K562 (cell line): ENCODE measurements around the gene PLEKHF1. TPM values are rescaled to one million over a fixed set of nuclear protein-coding genes. Genes with fewer than 3 reads are reported as not detected.

ENCODE experiments used
- ATAC-seq: fragments of 200-7000 bp; cut with Tn5 transposase; 3 replicates; pipeline ENCODE4 v1.9.1; 2020; ENCODE audit warnings: moderate library complexity
- BruUV-seq: library from RNA; stranded (reverse); fragments of 400-500 nt; replicated peaks from 2 replicates; lab custom pipeline; 2021; lab: Mats Ljungman, UMichigan
- CTCF ChIA-PET: fragments of 300-600 bp; formaldehyde crosslinking; extraction: SDS; loops from one replicate; lab custom pipeline; 2021; ENCODE audit warnings: low intra/inter-chr PET ratio; lab: Yijun Ruan, JAX
- POLR2A ChIA-PET: fragments of 300-600, 350-650 bp; sonication (Branson Sonifier 250); formaldehyde crosslinking; extraction: SDS; loops from one replicate; lab custom pipeline; 2021; ENCODE audit warnings: antibody characterized with exemption, inconsistent platforms; lab: Yijun Ruan, JAX
- DNase-seq, 4 experiments: peaks; one replicate each; pipeline versions ENCODE4 v3.0.0 to v3.0.0-alpha.2; 2011 to 2018; ENCODE audit warnings: low spot score in 3 of 4, mixed read lengths in 3 of 4; ENCODE audit errors: extremely low read depth in 1 of 4
- FAIRE-seq: peaks from 2 replicates; lab custom pipeline; 2011; peaks lifted over from hg19 to GRCh38; lab: Jason Lieb, UNC
- H2AFZ ChIP-seq: 2 replicates; pipeline ENCODE4 v1.6.0; 2011; ENCODE audit warnings: low read depth, low read length, control low read depth, inconsistent platforms
- H3K27ac ChIP-seq: fragments of 200-600 bp; 3 replicates; pipeline ENCODE4 v1.8.0; 2011; ENCODE audit warnings: low read depth, mild to moderate bottlenecking, control low read depth, inconsistent platforms, low read length, moderate library complexity, mixed read lengths; ENCODE audit errors: extremely low read depth
- H3K27me3 ChIP-seq, 2 experiments: fragments of 300-600 bp in 1 of 2; 2 replicates in 1 of 2; 3 replicates in 1 of 2; pipeline versions ENCODE4 v1.6.0 to v1.8.0; 2011; ENCODE audit warnings: inconsistent platforms in 2 of 2, low read length in 2 of 2, mild to moderate bottlenecking in 1 of 2, mixed read lengths in 1 of 2, moderate library complexity in 1 of 2; ENCODE audit not compliant: control insufficient read depth in 2 of 2, insufficient read depth in 2 of 2
- H3K36me3 ChIP-seq: fragments of 300-600 bp; 3 replicates; pipeline ENCODE4 v1.8.0; 2011; ENCODE audit warnings: mild to moderate bottlenecking, low read length, inconsistent platforms; ENCODE audit not compliant: control insufficient read depth, insufficient read depth
- H3K4me1 ChIP-seq, 2 experiments: fragments of 200-600 bp in 1 of 2; replicated peaks in 1 of 2; 2 replicates in 1 of 2; 3 replicates in 1 of 2; pipeline versions ENCODE4 v1.5.1 to v1.8.0; 2011; ENCODE audit warnings: inconsistent platforms in 2 of 2, low read length in 2 of 2, mild to moderate bottlenecking in 1 of 2, mixed read lengths in 1 of 2, moderate library complexity in 1 of 2; ENCODE audit not compliant: control insufficient read depth in 2 of 2, insufficient read depth in 2 of 2
- H3K4me2 ChIP-seq: 2 replicates; pipeline ENCODE4 v1.6.1; 2011; ENCODE audit warnings: low read length, control low read depth, inconsistent platforms, mixed read lengths; ENCODE audit not compliant: insufficient read depth
- H3K4me3 ChIP-seq: fragments of 200-600 bp; sonication (generic), shearing (Covaris generic); 2 replicates; pipeline ENCODE4 v1.5.1; 2016; ENCODE audit warnings: control low read depth, inconsistent platforms
- H3K79me2 ChIP-seq: fragments of 200-600 bp; 3 replicates; pipeline ENCODE4 v1.8.0; 2011; ENCODE audit warnings: low read length, inconsistent platforms; ENCODE audit not compliant: control insufficient read depth, insufficient read depth
- H3K9ac ChIP-seq, 2 experiments: 2 replicates each; pipeline versions ENCODE4 v1.6.0 to v1.6.1; 2011; ENCODE audit warnings: low read depth in 2 of 2, low read length in 2 of 2, control low read depth in 1 of 2, inconsistent platforms in 1 of 2, mild to moderate bottlenecking in 1 of 2, mixed read lengths in 1 of 2; ENCODE audit not compliant: insufficient read depth in 1 of 2
- H3K9me1 ChIP-seq: one replicate; pipeline ENCODE4 v1.6.0; 2011; ENCODE audit warnings: inconsistent platforms, mild to moderate bottlenecking, low read length, moderate library complexity; ENCODE audit not compliant: control insufficient read depth, insufficient read depth
- H3K9me3 ChIP-seq: replicated peaks from 2 replicates; pipeline ENCODE4 v1.5.1; 2011; ENCODE audit warnings: low read depth, low read length, inconsistent platforms; ENCODE audit not compliant: control insufficient read depth, insufficient read depth
- H4K20me1 ChIP-seq: replicated peaks from 2 replicates; pipeline ENCODE4 v1.6.1; 2011; ENCODE audit warnings: low read length, inconsistent platforms, mixed read lengths; ENCODE audit not compliant: control insufficient read depth, insufficient read depth
- ATF3 ChIP-seq, 2 experiments: fragments of 450-650 bp in 1 of 2; sonication (generic) in 1 of 2; formaldehyde crosslinking in 1 of 2; IDR thresholded peaks in 1 of 2; conservative IDR thresholded peaks in 1 of 2; 2 replicates each; pipeline versions ENCODE4 v1.6.1 to v1.8.1; 2016 to 2023; ENCODE audit warnings: mild to moderate bottlenecking in 2 of 2, moderate library complexity in 2 of 2, inconsistent platforms in 1 of 2, missing genetic modification reagents in 1 of 2
- ATF7 ChIP-seq: fragments of 450-650 bp; IDR thresholded peaks from 2 replicates; pipeline ENCODE4 v1.7.1; 2014; ENCODE audit warnings: mild to moderate bottlenecking, moderate library complexity
- ETV6 ChIP-seq, 3 experiments: fragments of 150-350 bp in 1 of 3; sonication (generic) in 1 of 3; formaldehyde crosslinking in 1 of 3; IDR thresholded peaks; 2 replicates each; pipeline versions ENCODE4 v1.6.1 to v1.8.0; 2014 to 2022; ENCODE audit warnings: borderline replicate concordance in 2 of 3, low read depth in 2 of 3, antibody characterized with exemption in 1 of 3, low read length in 1 of 3, mild to moderate bottlenecking in 1 of 3, missing genetic modification reagents in 1 of 3
- FOXK1 ChIP-seq: sonication (generic); formaldehyde crosslinking; IDR thresholded peaks from 2 replicates; pipeline ENCODE4 v1.8.0; 2022; ENCODE audit warnings: missing genetic modification reagents, mild to moderate bottlenecking, borderline replicate concordance
- NR1H2 ChIP-seq: sonication (generic); formaldehyde crosslinking; IDR thresholded peaks from 2 replicates; pipeline ENCODE4 v1.4.0; 2020; ENCODE audit warnings: mild to moderate bottlenecking, missing genetic modification reagents
- RBFOX2 ChIP-seq: fragments of 200-400 bp; formaldehyde crosslinking; IDR thresholded peaks from 2 replicates; pipeline ENCODE4 v1.6.1; 2017; ENCODE audit warnings: low read depth, mild to moderate bottlenecking, low read length, moderate library complexity
- RBM25 ChIP-seq: fragments of 200-400 bp; formaldehyde crosslinking; IDR thresholded peaks from 2 replicates; pipeline ENCODE4 v1.6.1; 2018; ENCODE audit warnings: low read length, low read depth, moderate library complexity; ENCODE audit not compliant: severe bottlenecking
- SETDB1 ChIP-seq: IDR thresholded peaks from one replicate; pipeline ENCODE4 v1.6.1; 2012; ENCODE audit warnings: low read length, control low read depth, inconsistent platforms
- SLC30A9 ChIP-seq: fragments of 250-450 bp; sonication (Bioruptor Pico); IDR thresholded peaks from 2 replicates; pipeline ENCODE4 v1.8.0; 2022; ENCODE audit warnings: mild to moderate bottlenecking, moderate library complexity
- TGIF2 ChIP-seq: sonication (generic); formaldehyde crosslinking; IDR thresholded peaks from 2 replicates; pipeline ENCODE4 v1.8.1; 2022; ENCODE audit warnings: mild to moderate bottlenecking, missing genetic modification reagents, moderate library complexity
- ZNF316 ChIP-seq: fragments of 450-650 bp; IDR thresholded peaks from 2 replicates; pipeline ENCODE4 v1.6.1; 2016
- ZNF717 ChIP-seq: fragments of 250-450 bp; sonication (Bioruptor Pico); IDR thresholded peaks from 2 replicates; pipeline ENCODE4 v1.5.0; 2021
- WGBS: fragments of 100-300 bp; shearing (Covaris generic); methylation state at CpG from one replicate; pipeline ENCODE4 v1.1.6; 2016; ENCODE audit warnings: low coverage, mixed read lengths; ENCODE audit not compliant: insufficient coverage; ENCODE audit errors: missing lambda C conversion rate; 5-methylcytosine and 5-hydroxymethylcytosine counted together
- in situ Hi-C: fragments of 300-500 bp; cut with MboI; formaldehyde crosslinking; loops from 4 replicates; pipeline ENCODE4 v1.15.0; 2018; ENCODE audit warnings: inconsistent platforms, mixed read lengths
- intact Hi-C: fragments of 100-400 bp; cut with micrococcal nuclease; formaldehyde crosslinking; loops from 2 replicates; pipeline ENCODE4 v1.14.2; 2022
- polyA plus RNA-seq, 8 experiments: library from polyadenylated mRNA; depleted of rRNA in 4 of 8; stranded (reverse) in 5 of 8; unstranded in 3 of 8; fragments of >200 nt; fragmentation: Nextera tagmentation in 2 of 8; fragmentation: Illumina TruSeq in 1 of 8; extraction: Ambion mirVana in 2 of 8; extraction: Trizol in 1 of 8; gene quantifications; 2 replicates each; pipeline versions ENCODE4 v1.2.1 to v1.2.3, GENCODE V29; 2011 to 2014; ENCODE audit warnings: inconsistent platforms in 1 of 8, missing spikeins in 1 of 8
- total RNA-seq, 7 experiments: library from RNA; depleted of rRNA in 6 of 7; stranded (reverse); fragments of >200 nt in 6 of 7; fragmentation: Illumina TruSeq in 2 of 7; extraction: Trizol in 2 of 7; gene quantifications; 2 replicates each; pipeline versions ENCODE4 v1.2.1 to v1.2.3, GENCODE V29; 2011 to 2021; ENCODE audit warnings: low replicate concordance in 1 of 7
- TF ChIP-seq, protein P1 (sequence below): fragments of 450-650 bp; conservative IDR thresholded peaks from 2 replicates; pipeline ENCODE4 v1.6.1; 2016; ENCODE audit warnings: missing genetic modification characterization, low read depth, mild to moderate bottlenecking, missing compliant biosample characterization, moderate library complexity
- TF ChIP-seq, protein P2 (sequence below): fragments of 250-450 bp; sonication (Bioruptor Pico); IDR thresholded peaks from 2 replicates; pipeline ENCODE4 v1.4.0; 2020; ENCODE audit warnings: mild to moderate bottlenecking, moderate library complexity

Gene PLEKHF1
- total and polyA plus RNA-seq, 9 of the 15 experiments (the other 6 are each of a cell fraction or from before 2014, with no cell fraction given) = 0.07 to 13.4 (median 3.9) TPM; not detected in 1

GRCh38 chr19:29675120-29675649 is 9.9 kb downstream of the PLEKHF1 start (continued):
- TF ChIP-seq NR1H2 (CRISPR knock-in tag) = no peak
- TF ChIP-seq, protein P1, sequence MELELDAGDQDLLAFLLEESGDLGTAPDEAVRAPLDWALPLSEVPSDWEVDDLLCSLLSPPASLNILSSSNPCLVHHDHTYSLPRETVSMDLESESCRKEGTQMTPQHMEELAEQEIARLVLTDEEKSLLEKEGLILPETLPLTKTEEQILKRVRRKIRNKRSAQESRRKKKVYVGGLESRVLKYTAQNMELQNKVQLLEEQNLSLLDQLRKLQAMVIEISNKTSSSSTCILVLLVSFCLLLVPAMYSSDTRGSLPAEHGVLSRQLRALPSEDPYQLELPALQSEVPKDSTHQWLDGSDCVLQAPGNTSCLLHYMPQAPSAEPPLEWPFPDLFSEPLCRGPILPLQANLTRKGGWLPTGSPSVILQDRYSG (tag) = no peak
- TF ChIP-seq SETDB1 = no peak

- POLR2A ChIA-PET = no interaction called here
- peaks cover 43% of the 10 kb centered on the region; the same call in 2 of the 3 replicates for H3K36me3 ChIP-seq
- FAIRE-seq (no peak), ATAC-seq (no peak), DNase-seq (no peak)
- H3K27me3 ChIP-seq = no peaks in the 10 kb centered on the region
- no peaks in the 10 kb centered on the region for H3K9me1 ChIP-seq
- H4K20me1 ChIP-seq = 0 out of 2 replicates have a peak, but pooled peaks cover 4% of the 10 kb centered on the region
- in situ Hi-C loops = no loop called here
- no peak overlapping the region for H3K4me2 ChIP-seq
- intact Hi-C loops = no loop called here
- H3K9ac ChIP-seq = peak overlapping the region in 1 of 2 experiments; percentile 78; a peak in 2 of 4 replicates
- no peak for TF ChIP-seq ETV6 (IDR thresholded peaks at IDR 0.05; ENCODE audit: borderline replicate concordance in 1 of 2, low read depth in 2 of 2, low read length in 1 of 2)
- TF ChIP-seq ETV6 (CRISPR knock-in tag; IDR thresholded peaks at IDR 0.05; ENCODE audit: borderline replicate concordance) = no peak
- TF ChIP-seq, protein P2, sequence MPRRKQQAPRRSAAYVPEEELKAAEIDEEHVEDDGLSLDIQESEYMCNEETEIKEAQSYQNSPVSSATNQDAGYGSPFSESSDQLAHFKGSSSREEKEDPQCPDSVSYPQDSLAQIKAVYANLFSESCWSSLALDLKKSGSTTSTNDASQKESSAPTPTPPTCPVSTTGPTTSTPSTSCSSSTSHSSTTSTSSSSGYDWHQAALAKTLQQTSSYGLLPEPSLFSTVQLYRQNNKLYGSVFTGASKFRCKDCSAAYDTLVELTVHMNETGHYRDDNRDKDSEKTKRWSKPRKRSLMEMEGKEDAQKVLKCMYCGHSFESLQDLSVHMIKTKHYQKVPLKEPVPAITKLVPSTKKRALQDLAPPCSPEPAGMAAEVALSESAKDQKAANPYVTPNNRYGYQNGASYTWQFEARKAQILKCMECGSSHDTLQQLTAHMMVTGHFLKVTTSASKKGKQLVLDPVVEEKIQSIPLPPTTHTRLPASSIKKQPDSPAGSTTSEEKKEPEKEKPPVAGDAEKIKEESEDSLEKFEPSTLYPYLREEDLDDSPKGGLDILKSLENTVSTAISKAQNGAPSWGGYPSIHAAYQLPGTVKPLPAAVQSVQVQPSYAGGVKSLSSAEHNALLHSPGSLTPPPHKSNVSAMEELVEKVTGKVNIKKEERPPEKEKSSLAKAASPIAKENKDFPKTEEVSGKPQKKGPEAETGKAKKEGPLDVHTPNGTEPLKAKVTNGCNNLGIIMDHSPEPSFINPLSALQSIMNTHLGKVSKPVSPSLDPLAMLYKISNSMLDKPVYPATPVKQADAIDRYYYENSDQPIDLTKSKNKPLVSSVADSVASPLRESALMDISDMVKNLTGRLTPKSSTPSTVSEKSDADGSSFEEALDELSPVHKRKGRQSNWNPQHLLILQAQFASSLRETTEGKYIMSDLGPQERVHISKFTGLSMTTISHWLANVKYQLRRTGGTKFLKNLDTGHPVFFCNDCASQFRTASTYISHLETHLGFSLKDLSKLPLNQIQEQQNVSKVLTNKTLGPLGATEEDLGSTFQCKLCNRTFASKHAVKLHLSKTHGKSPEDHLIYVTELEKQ (CRISPR knock-in tag) = no peak
- no peak for TF ChIP-seq FOXK1 (CRISPR knock-in tag)
- no peak for TF ChIP-seq SLC30A9 (CRISPR knock-in tag)
- no peak for TF ChIP-seq RBM25
- TF ChIP-seq ZNF316 = no peak
- TF ChIP-seq ATF7 = no peak
- no peak for TF ChIP-seq RBFOX2
- TF ChIP-seq ATF3 (IDR thresholded peaks at IDR 0.05) = no peak
- no peak for TF ChIP-seq ATF3 (CRISPR knock-in tag; conservative IDR thresholded peaks at IDR 0.05)
- no peak for TF ChIP-seq TGIF2 (CRISPR knock-in tag)
- no peak for TF ChIP-seq ZNF717 (CRISPR knock-in tag)
- H3K9me3 ChIP-seq = no peaks in the 10 kb centered on the region
- H3K4me3 ChIP-seq = no peak overlapping the region
- CTCF ChIA-PET = no interaction called here
- peaks cover 16 to 49% of the 10 kb centered on the region in 2 experiments; a peak in 4 of 5 replicates for H3K4me1 ChIP-seq
- H3K79me2 ChIP-seq = peaks cover 26% of the 10 kb centered on the region
- H2AFZ ChIP-seq = no peak overlapping the region
- 76% methylated on average over 13 of the region's 13 CpGs for WGBS
- H3K27ac ChIP-seq = no peak overlapping the region
- BruUV-seq = no TSS peak
Observed at GRCh38 chr19:29675650-29676186, 10.5 kb downstream of the PLEKHF1 start.
